ENCODE data around the gene CR1L. TPM values are rescaled to one million over a fixed set of nuclear protein-coding genes. Genes with fewer than 3 reads are reported as not detected.

CR1L gene
- total RNA-seq, 1 donor = not detected

DNA sequence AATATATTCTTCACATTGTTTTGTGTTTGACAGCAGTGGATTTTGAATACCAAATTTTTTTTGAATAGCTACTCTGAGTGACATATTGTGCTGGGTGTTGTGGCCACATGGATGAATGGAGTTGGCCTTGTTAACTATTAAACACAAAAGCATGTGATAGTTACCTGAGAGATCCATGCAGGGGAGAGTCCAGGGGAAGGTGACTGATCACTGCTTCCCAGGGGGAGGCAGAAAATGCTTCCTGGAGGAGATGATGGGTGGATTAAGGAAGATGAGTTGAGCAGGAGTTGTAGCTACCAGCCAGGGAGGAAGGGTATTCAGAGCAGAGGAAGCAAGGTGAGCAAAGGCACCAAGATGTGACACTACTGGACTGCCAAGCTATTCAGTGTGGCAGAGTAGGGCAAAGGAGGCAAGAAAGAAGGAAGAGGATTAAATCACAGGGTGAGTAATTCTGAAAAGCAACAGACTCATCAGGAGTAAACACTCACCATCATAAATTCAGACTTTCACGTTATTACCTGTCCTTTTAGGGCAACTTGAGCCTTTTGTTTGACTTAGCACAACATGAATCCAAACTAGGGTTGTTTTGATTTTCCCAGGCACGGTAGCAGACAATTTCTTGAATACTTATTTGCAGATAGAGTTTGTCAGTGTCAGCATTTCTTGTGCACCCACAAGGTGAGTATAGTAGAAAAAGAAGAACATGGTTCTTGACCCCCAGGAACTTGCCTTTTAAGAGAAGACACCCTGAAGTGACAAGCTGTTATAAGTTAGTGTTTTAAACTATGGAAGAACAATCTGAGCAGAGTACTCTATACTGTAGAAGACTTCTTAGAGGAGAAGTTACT, 111.1 kb downstream of the CR1L start:
- peaks cover 31% of the 10 kb centered on the region for H4K20me1 ChIP-seq (ENCODE audit: insufficient read depth, low read length)

DNA sequence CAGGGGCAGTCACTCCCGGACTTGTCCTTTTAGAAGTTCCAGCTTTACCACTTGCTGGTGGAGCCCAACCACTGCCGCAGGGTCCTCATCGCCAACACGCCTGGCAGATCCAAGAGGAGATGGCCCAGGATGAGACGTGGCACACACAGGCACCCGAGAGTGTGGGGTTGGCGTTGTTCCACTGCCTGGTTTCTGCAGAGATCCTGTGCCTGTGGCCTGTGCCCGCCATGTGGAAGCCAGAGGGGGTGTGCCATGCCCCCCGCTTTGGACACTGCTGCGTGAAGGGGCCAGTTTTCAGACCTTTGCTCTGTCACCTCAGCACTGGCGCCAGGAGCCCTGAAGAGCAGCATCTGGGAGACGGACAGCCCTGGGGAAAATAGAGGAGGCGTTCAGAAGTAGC, 117.7 kb downstream of the CR1L start:
- no peak overlapping the region for H3K4me2 ChIP-seq (ENCODE audit: insufficient read depth, low read length)
- H3K27me3 ChIP-seq (ENCODE audit: insufficient read depth, low read length) = no peaks in the 10 kb centered on the region
- H4K20me1 ChIP-seq (ENCODE audit: insufficient read depth, low read length) = no peaks in the 10 kb centered on the region
- no peak overlapping the region for H3K27ac ChIP-seq (ENCODE audit: low read depth, low read length)
- H3K4me1 ChIP-seq (ENCODE audit: insufficient read depth, low read length) = no peaks in the 10 kb centered on the region
- H3K9me3 ChIP-seq (ENCODE audit: low read depth, low read length) = no peaks in the 10 kb centered on the region
- DNase-seq (ENCODE audit: insufficient read length, low spot score, missing footprints) = no peak
- TF ChIP-seq, protein P1, sequence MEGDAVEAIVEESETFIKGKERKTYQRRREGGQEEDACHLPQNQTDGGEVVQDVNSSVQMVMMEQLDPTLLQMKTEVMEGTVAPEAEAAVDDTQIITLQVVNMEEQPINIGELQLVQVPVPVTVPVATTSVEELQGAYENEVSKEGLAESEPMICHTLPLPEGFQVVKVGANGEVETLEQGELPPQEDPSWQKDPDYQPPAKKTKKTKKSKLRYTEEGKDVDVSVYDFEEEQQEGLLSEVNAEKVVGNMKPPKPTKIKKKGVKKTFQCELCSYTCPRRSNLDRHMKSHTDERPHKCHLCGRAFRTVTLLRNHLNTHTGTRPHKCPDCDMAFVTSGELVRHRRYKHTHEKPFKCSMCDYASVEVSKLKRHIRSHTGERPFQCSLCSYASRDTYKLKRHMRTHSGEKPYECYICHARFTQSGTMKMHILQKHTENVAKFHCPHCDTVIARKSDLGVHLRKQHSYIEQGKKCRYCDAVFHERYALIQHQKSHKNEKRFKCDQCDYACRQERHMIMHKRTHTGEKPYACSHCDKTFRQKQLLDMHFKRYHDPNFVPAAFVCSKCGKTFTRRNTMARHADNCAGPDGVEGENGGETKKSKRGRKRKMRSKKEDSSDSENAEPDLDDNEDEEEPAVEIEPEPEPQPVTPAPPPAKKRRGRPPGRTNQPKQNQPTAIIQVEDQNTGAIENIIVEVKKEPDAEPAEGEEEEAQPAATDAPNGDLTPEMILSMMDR (IDR thresholded peaks at IDR 0.05; ENCODE audit: extremely low read depth, low read depth, low read length) = no peak
- no peak overlapping the region for H2AFZ ChIP-seq (ENCODE audit: low read length)
- H3K36me3 ChIP-seq (ENCODE audit: insufficient read depth, low read length) = peaks cover 23% of the 10 kb centered on the region
- H3K79me2 ChIP-seq (ENCODE audit: insufficient read depth, low read length) = peaks cover 3% of the 10 kb centered on the region
- no peak overlapping the region for H3K4me3 ChIP-seq (ENCODE audit: insufficient read depth, low read length)

More for the DNA sequence above, 111.1 kb downstream of the CR1L start:
- Histone ChIP-seq H3K27me3 (ENCODE audit: insufficient read depth, low read length) (no peaks in the 10 kb centered on the region), H3K4me3 (ENCODE audit: insufficient read depth, low read length) (no peak overlapping the region), H3K9me3 (ENCODE audit: low read depth, low read length) (no peaks in the 10 kb centered on the region), H2AFZ (ENCODE audit: low read length) (no peak overlapping the region), H3K27ac (ENCODE audit: low read depth, low read length) (no peak overlapping the region), H3K4me1 (ENCODE audit: insufficient read depth, low read length) (peaks cover 10% of the 10 kb centered on the region), H3K4me2 (ENCODE audit: insufficient read depth, low read length) (no peak overlapping the region), H3K79me2 (ENCODE audit: insufficient read depth, low read length) (peaks cover 57% of the 10 kb centered on the region), H3K36me3 (ENCODE audit: insufficient read depth, low read length) (peaks cover 15% of the 10 kb centered on the region)
- TF ChIP-seq, protein P1 (IDR thresholded peaks at IDR 0.05; ENCODE audit: extremely low read depth, low read depth, low read length) = no peak
- no peak for DNase-seq (ENCODE audit: insufficient read length, low spot score, missing footprints)

DNA sequence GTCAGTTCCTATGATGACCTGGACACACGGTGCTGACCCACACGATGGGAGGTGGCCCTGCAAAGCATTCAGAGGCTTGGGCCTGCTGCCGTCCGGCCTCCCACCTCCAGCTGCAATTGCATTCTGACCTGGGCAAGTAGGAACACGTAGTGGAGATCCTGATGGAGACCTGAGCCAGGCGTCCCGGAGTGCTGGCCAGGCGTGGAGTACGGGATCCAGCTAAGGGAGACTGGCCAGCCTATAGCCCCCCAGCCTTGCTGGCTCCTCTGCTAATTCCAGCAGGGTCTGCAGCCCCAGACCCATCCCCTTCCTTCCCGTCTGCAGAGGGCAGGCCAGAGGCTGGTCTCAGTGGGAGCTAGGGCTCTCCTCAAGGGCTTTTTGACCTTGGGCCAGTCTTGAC, 118.2 kb downstream of the CR1L start:
- Histone ChIP-seq H3K4me3 (ENCODE audit: insufficient read depth, low read length) (no peak overlapping the region), H4K20me1 (ENCODE audit: insufficient read depth, low read length) (no peaks in the 10 kb centered on the region), H3K9me3 (ENCODE audit: low read depth, low read length) (no peaks in the 10 kb centered on the region), H3K36me3 (ENCODE audit: insufficient read depth, low read length) (peaks cover 23% of the 10 kb centered on the region), H3K4me2 (ENCODE audit: insufficient read depth, low read length) (no peak overlapping the region), H3K79me2 (ENCODE audit: insufficient read depth, low read length) (peaks cover 3% of the 10 kb centered on the region), H2AFZ (ENCODE audit: low read length) (no peak overlapping the region), H3K4me1 (ENCODE audit: insufficient read depth, low read length) (no peaks in the 10 kb centered on the region), H3K27ac (ENCODE audit: low read depth, low read length) (no peak overlapping the region), H3K27me3 (ENCODE audit: insufficient read depth, low read length) (no peaks in the 10 kb centered on the region)
- TF ChIP-seq, protein P1 (IDR thresholded peaks at IDR 0.05; ENCODE audit: extremely low read depth, low read depth, low read length) = no peak
- no peak for DNase-seq (ENCODE audit: insufficient read length, low spot score, missing footprints)

DNA sequence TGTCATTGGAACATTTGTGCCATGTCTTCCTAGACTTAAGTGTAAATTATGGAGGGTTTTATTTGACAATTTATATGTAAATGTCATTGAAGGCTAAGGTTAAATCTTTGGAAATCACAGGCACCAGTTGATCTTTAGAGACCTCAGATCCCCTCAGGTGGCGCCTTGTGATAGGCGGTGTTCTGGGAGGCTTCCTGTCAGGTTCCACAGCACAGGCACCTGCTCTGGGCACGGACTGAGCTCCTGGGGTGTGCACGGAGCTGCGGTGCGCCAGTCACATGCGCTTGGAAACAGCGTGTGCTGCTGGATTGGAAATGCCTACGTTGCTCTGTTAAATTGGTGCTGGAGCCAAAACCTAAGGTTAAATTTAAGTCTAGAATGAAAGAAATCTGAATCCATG, 119.0 kb downstream of the CR1L start:
- TF ChIP-seq, protein P1 (IDR thresholded peaks at IDR 0.05; ENCODE audit: extremely low read depth, low read depth, low read length) = no peak
- Histone ChIP-seq H3K27me3 (ENCODE audit: insufficient read depth, low read length) (no peaks in the 10 kb centered on the region), H4K20me1 (ENCODE audit: insufficient read depth, low read length) (no peaks in the 10 kb centered on the region), H3K4me1 (ENCODE audit: insufficient read depth, low read length) (no peaks in the 10 kb centered on the region), H3K4me2 (ENCODE audit: insufficient read depth, low read length) (no peak overlapping the region), H3K4me3 (ENCODE audit: insufficient read depth, low read length) (no peak overlapping the region), H3K79me2 (ENCODE audit: insufficient read depth, low read length) (no peaks in the 10 kb centered on the region), H3K27ac (ENCODE audit: low read depth, low read length) (no peak overlapping the region), H3K9me3 (ENCODE audit: low read depth, low read length) (no peaks in the 10 kb centered on the region), H3K36me3 (ENCODE audit: insufficient read depth, low read length) (peaks cover 21% of the 10 kb centered on the region), H2AFZ (ENCODE audit: low read length) (no peak overlapping the region)
- DNase-seq (ENCODE audit: insufficient read length, low spot score, missing footprints) = no peak

All from osteoblast (primary cell).